K562 (cell line): ENCODE measurements around the gene STC2. TPM values are rescaled to one million over a fixed set of nuclear protein-coding genes. Genes with fewer than 3 reads are reported as not detected.

ENCODE experiments used
- BMI1 ChIP-seq: fragments of 150-350 bp; IDR thresholded peaks from 2 replicates; pipeline ENCODE4 v1.6.1; 2014; ENCODE audit warnings: low read length
- CREB3 ChIP-seq: fragments of 450-650 bp; conservative IDR thresholded peaks from 2 replicates; pipeline ENCODE4 v1.6.1; 2016; ENCODE audit warnings: missing genetic modification characterization, low read depth, mild to moderate bottlenecking, missing compliant biosample characterization, moderate library complexity
- ESRRB ChIP-seq: fragments of 250-450 bp; sonication (Bioruptor Pico); IDR thresholded peaks from 2 replicates; pipeline ENCODE4 v1.5.0; 2020; ENCODE audit warnings: mild to moderate bottlenecking, moderate library complexity, borderline replicate concordance
- KLF1 ChIP-seq: fragments of 450-650 bp; IDR thresholded peaks from 2 replicates; pipeline ENCODE4 v1.6.1; 2016; ENCODE audit warnings: missing genetic modification characterization, missing compliant biosample characterization
- MAFK ChIP-seq: IDR thresholded peaks from 2 replicates; pipeline ENCODE4 v1.6.1; 2011; ENCODE audit warnings: low read length, improper control_type of control experiment
- MCM3 ChIP-seq: fragments of 450-650 bp; IDR thresholded peaks from 2 replicates; pipeline ENCODE4 v1.6.1; 2016
- RNF2 ChIP-seq: sonication (generic); IDR thresholded peaks from 2 replicates; pipeline ENCODE4 v1.6.1; 2016
- SNAPC5 ChIP-seq: fragments of 250-450 bp; sonication (Bioruptor Pico); IDR thresholded peaks from 2 replicates; pipeline ENCODE4 v1.8.0; 2021; ENCODE audit warnings: moderate library complexity, mild to moderate bottlenecking, inconsistent platforms
- TBP ChIP-seq: optimal IDR thresholded peaks from 2 replicates; pipeline ENCODE3; 2011; ENCODE audit warnings: low read depth, low read length, improper control_type of control experiment
- TEAD1 ChIP-seq, 2 experiments: fragments of 450-650 bp in 1 of 2; sonication (generic) in 1 of 2; formaldehyde crosslinking; IDR thresholded peaks; 2 replicates each; pipeline versions ENCODE4 v1.4.0 to v1.8.0; 2020 to 2022; ENCODE audit warnings: mild to moderate bottlenecking in 2 of 2, missing genetic modification reagents in 1 of 2
- ZBTB17 ChIP-seq: fragments of 450-650 bp; formaldehyde crosslinking; IDR thresholded peaks from 2 replicates; pipeline ENCODE4 v1.4.0; 2020; ENCODE audit warnings: mild to moderate bottlenecking
- polyA plus RNA-seq, 8 experiments: library from polyadenylated mRNA; depleted of rRNA in 4 of 8; stranded (reverse) in 5 of 8; unstranded in 3 of 8; fragments of >200 nt; fragmentation: Nextera tagmentation in 2 of 8; fragmentation: Illumina TruSeq in 1 of 8; extraction: Ambion mirVana in 2 of 8; extraction: Trizol in 1 of 8; gene quantifications; 2 replicates each; pipeline versions ENCODE4 v1.2.1 to v1.2.3, GENCODE V29; 2011 to 2014; ENCODE audit warnings: inconsistent platforms in 1 of 8, missing spikeins in 1 of 8
- total RNA-seq, 7 experiments: library from RNA; depleted of rRNA in 6 of 7; stranded (reverse); fragments of >200 nt in 6 of 7; fragmentation: Illumina TruSeq in 2 of 7; extraction: Trizol in 2 of 7; gene quantifications; 2 replicates each; pipeline versions ENCODE4 v1.2.1 to v1.2.3, GENCODE V29; 2011 to 2021; ENCODE audit warnings: low replicate concordance in 1 of 7
- TF ChIP-seq, protein P1 (sequence below), 2 experiments: fragments of 450-650 bp in 1 of 2; sonication (generic) in 1 of 2; formaldehyde crosslinking in 1 of 2; IDR thresholded peaks; 2 replicates each; pipeline versions ENCODE4 v1.7.1 to v1.9.0; 2016 to 2022; ENCODE audit warnings: inconsistent platforms in 1 of 2, mild to moderate bottlenecking in 1 of 2, missing genetic modification reagents in 1 of 2
- TF ChIP-seq, protein P2 (sequence below): fragments of 450-650 bp; IDR thresholded peaks from 2 replicates; pipeline ENCODE4 v1.6.1; 2018; ENCODE audit not compliant: partially characterized antibody

The STC2 gene
- total and polyA plus RNA-seq, 9 of the 15 experiments (the other 6 are each of a cell fraction or from before 2014, with no cell fraction given) = 0.62 to 31.7 (median 7.4) TPM

DNA sequence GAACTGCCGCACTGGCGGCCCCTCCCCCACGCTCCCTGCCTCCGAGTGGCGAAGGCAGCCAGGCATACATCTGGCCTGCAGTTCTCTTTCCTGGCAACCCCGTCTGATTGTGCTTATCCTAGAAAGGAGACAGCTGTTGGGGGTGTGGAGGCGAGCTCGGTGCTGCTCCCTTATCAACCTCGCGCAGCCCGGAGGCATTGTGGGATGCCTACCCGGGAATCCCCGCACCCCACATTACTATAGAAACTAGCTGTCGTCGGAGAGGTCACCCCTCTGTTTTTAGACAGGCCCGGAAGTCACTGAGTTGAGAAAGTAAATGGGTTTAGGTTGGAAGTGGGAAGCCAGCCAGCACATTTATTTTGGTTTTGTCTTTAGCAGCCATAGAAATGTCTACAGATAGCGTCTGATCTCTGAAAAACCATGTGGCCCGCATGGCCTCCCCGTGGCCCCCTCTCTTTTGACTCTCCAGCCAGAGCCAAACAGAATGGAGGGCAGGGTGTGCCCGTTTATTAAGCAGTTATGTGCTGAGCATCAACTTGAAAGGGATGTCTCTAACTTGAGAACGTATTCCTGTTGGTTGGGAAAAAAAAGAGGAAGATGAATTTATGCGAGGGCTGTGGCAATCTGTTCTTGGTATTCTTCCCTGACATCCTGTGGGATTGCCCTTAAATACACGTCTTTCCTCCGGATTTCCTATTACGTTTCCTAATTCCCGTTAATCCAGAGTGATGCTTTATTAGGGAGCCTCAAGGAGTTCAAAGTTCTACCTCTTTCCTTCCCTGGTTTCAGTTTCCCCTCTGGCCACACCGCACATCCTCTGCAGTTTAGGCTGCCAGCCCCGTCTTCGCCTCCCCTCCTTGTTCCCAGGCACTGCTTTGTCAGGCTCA is 3.9 kb downstream of the STC2 start (continued):
- TF ChIP-seq, protein P1, sequence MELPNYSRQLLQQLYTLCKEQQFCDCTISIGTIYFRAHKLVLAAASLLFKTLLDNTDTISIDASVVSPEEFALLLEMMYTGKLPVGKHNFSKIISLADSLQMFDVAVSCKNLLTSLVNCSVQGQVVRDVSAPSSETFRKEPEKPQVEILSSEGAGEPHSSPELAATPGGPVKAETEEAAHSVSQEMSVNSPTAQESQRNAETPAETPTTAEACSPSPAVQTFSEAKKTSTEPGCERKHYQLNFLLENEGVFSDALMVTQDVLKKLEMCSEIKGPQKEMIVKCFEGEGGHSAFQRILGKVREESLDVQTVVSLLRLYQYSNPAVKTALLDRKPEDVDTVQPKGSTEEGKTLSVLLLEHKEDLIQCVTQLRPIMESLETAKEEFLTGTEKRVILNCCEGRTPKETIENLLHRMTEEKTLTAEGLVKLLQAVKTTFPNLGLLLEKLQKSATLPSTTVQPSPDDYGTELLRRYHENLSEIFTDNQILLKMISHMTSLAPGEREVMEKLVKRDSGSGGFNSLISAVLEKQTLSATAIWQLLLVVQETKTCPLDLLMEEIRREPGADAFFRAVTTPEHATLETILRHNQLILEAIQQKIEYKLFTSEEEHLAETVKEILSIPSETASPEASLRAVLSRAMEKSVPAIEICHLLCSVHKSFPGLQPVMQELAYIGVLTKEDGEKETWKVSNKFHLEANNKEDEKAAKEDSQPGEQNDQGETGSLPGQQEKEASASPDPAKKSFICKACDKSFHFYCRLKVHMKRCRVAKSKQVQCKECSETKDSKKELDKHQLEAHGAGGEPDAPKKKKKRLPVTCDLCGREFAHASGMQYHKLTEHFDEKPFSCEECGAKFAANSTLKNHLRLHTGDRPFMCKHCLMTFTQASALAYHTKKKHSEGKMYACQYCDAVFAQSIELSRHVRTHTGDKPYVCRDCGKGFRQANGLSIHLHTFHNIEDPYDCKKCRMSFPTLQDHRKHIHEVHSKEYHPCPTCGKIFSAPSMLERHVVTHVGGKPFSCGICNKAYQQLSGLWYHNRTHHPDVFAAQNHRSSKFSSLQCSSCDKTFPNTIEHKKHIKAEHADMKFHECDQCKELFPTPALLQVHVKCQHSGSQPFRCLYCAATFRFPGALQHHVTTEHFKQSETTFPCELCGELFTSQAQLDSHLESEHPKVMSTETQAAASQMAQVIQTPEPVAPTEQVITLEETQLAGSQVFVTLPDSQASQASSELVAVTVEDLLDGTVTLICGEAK (IDR thresholded peaks at IDR 0.05) = no peak
- TF ChIP-seq, protein P1 (CRISPR knock-in tag; IDR thresholded peaks at IDR 0.05) = no peak
- no peak for TF ChIP-seq MAFK
- TF ChIP-seq MCM3 = no peak
- peak; percentile 5 for TF ChIP-seq TBP
- no peak for TF ChIP-seq SNAPC5 (CRISPR knock-in tag)
- TF ChIP-seq, protein P2, sequence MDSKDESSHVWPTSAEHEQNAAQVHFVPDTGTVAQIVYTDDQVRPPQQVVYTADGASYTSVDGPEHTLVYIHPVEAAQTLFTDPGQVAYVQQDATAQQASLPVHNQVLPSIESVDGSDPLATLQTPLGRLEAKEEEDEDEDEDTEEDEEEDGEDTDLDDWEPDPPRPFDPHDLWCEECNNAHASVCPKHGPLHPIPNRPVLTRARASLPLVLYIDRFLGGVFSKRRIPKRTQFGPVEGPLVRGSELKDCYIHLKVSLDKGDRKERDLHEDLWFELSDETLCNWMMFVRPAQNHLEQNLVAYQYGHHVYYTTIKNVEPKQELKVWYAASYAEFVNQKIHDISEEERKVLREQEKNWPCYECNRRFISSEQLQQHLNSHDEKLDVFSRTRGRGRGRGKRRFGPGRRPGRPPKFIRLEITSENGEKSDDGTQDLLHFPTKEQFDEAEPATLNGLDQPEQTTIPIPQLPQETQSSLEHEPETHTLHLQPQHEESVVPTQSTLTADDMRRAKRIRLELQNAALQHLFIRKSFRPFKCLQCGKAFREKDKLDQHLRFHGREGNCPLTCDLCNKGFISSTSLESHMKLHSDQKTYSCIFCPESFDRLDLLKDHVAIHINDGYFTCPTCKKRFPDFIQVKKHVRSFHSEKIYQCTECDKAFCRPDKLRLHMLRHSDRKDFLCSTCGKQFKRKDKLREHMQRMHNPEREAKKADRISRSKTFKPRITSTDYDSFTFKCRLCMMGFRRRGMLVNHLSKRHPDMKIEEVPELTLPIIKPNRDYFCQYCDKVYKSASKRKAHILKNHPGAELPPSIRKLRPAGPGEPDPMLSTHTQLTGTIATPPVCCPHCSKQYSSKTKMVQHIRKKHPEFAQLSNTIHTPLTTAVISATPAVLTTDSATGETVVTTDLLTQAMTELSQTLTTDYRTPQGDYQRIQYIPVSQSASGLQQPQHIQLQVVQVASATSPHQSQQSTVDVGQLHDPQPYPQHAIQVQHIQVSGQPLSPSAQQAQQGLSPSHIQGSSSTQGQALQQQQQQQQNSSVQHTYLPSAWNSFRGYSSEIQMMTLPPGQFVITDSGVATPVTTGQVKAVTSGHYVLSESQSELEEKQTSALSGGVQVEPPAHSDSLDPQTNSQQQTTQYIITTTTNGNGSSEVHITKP = peak; percentile 60
- TF ChIP-seq TEAD1 (CRISPR knock-in tag; IDR thresholded peaks at IDR 0.05) = 0 out of 4 replicates have a peak, but pooled peaks of 1 of the 2 experiments have one; percentile 11
- TF ChIP-seq KLF1 (tag) = no peak
- TF ChIP-seq RNF2 = 0 out of 2 replicates have a peak, but pooled peaks have one; percentile 51
- no peak for TF ChIP-seq BMI1
- 0 out of 2 replicates have a peak, but pooled peaks have one; percentile 64 for TF ChIP-seq CREB3 (tag)
- no peak for TF ChIP-seq ESRRB (CRISPR knock-in tag)
- no peak for TF ChIP-seq ZBTB17 (CRISPR knock-in tag)
